GM12878 (cell line): ENCODE measurements around the gene ZNF839. TPM values are rescaled to one million over a fixed set of nuclear protein-coding genes. Genes with fewer than 3 reads are reported as not detected.

Source experiments
- ATAC-seq: fragments of 200-7000 bp; cut with Tn5 transposase; 3 replicates; pipeline ENCODE4 v1.9.1; 2020; ENCODE audit warnings: mild to moderate bottlenecking, moderate library complexity
- BruUV-seq: library from RNA; stranded (reverse); fragments of 400-500 nt; replicated peaks from 2 replicates; lab custom pipeline; 2021; lab: Mats Ljungman, UMichigan
- CTCF ChIA-PET: fragments of 300-600 bp; sonication (Branson Sonifier 250); formaldehyde crosslinking; extraction: SDS; loops from one replicate; lab custom pipeline; 2021; ENCODE audit warnings: inconsistent platforms; lab: Yijun Ruan, JAX
- POLR2A ChIA-PET: fragments of 350-600 bp; formaldehyde crosslinking; extraction: SDS; loops from one replicate; lab custom pipeline; 2021; ENCODE audit warnings: inconsistent platforms; lab: Charles Lee
- RAD21 ChIA-PET: fragments of 300-600 bp; sonication (Branson Sonifier 250); formaldehyde crosslinking; loops from one replicate; lab custom pipeline; 2023; ENCODE audit warnings: antibody characterized with exemption; ENCODE audit not compliant: unreplicated experiment; lab: Charles Lee
- SMC1A ChIA-PET: fragments of 300-600 bp; sonication (Branson Sonifier 250); formaldehyde crosslinking; loops from one replicate; lab custom pipeline; 2023; ENCODE audit not compliant: unreplicated experiment, uncharacterized antibody; lab: Charles Lee
- DNase-seq: peaks from one replicate; pipeline ENCODE4 v3.0.0-alpha.2; 2011; ENCODE audit warnings: low read depth, low spot score
- FAIRE-seq: peaks from 3 replicates; lab custom pipeline; 2011; peaks lifted over from hg19 to GRCh38; lab: Jason Lieb, UNC
- H2AFZ ChIP-seq: 2 replicates; pipeline ENCODE4 v1.6.0; 2011; ENCODE audit warnings: low read depth, low read length, control low read depth; ENCODE audit not compliant: control insufficient read depth
- H3K27ac ChIP-seq: 2 replicates; pipeline ENCODE4 v1.5.1; 2011; ENCODE audit warnings: control low read depth; ENCODE audit not compliant: control insufficient read depth, insufficient read depth
- H3K27me3 ChIP-seq, 2 experiments: replicated peaks in 1 of 2; 2 replicates each; pipeline versions ENCODE4 v1.6.0 to v1.6.1; 2011; ENCODE audit warnings: low read length in 1 of 2; ENCODE audit not compliant: control insufficient read depth in 2 of 2, insufficient read depth in 2 of 2
- H3K36me3 ChIP-seq, 2 experiments: 2 replicates each; pipeline ENCODE4 v1.5.1; 2011; ENCODE audit warnings: low read length in 1 of 2; ENCODE audit not compliant: control insufficient read depth in 2 of 2, insufficient read depth in 2 of 2
- H3K4me1 ChIP-seq: 2 replicates; pipeline ENCODE4 v1.6.1; 2011; ENCODE audit warnings: mild to moderate bottlenecking, low read length, moderate library complexity, mixed read lengths; ENCODE audit not compliant: control insufficient read depth, insufficient read depth
- H3K4me2 ChIP-seq: 2 replicates; pipeline ENCODE4 v1.6.0; 2011; ENCODE audit warnings: control low read depth; ENCODE audit not compliant: control insufficient read depth, insufficient read depth
- H3K4me3 ChIP-seq: fragments of 200-600 bp; sonication (generic); 2 replicates; pipeline ENCODE4 v1.5.1; 2016
- H3K79me2 ChIP-seq: 2 replicates; pipeline ENCODE4 v1.6.0; 2011; ENCODE audit warnings: low read length; ENCODE audit not compliant: control insufficient read depth, insufficient read depth
- H3K9ac ChIP-seq: 2 replicates; pipeline ENCODE4 v1.8.0; 2011; ENCODE audit warnings: low read length, control low read depth, mixed read lengths; ENCODE audit not compliant: control insufficient read depth, insufficient read depth
- H3K9me3 ChIP-seq: replicated peaks from 3 replicates; pipeline ENCODE4 v1.5.1; 2011; ENCODE audit warnings: mild to moderate bottlenecking, low read length; ENCODE audit not compliant: control insufficient read depth, insufficient read depth
- H4K20me1 ChIP-seq: 2 replicates; pipeline ENCODE4 v1.6.0; 2011; ENCODE audit not compliant: control insufficient read depth, insufficient read depth
- CBX3 ChIP-seq: fragments of 200-600 bp; sonication (generic); IDR thresholded peaks from 2 replicates; pipeline ENCODE4 v1.6.1; 2016; ENCODE audit warnings: low read depth, borderline replicate concordance
- EGR1 ChIP-seq, 2 experiments: IDR thresholded peaks; 1 replicate in 1 of 2; 2 replicates in 1 of 2; pipeline ENCODE4 v1.6.1; 2011 to 2012; ENCODE audit warnings: low read depth in 2 of 2, low read length in 2 of 2, borderline replicate concordance in 1 of 2, mild to moderate bottlenecking in 1 of 2, moderate library complexity in 1 of 2
- FOXK2 ChIP-seq: fragments of 450-650 bp; IDR thresholded peaks from 2 replicates; pipeline ENCODE4 v1.6.1; 2017; ENCODE audit warnings: mild to moderate bottlenecking, moderate library complexity
- IKZF1 ChIP-seq: fragments of 450-650 bp; conservative IDR thresholded peaks from 2 replicates; pipeline ENCODE4 v1.6.1; 2017; ENCODE audit warnings: antibody characterized with exemption, mild to moderate bottlenecking
- IKZF2 ChIP-seq, 2 experiments: fragments of 450-650 bp; IDR thresholded peaks; 2 replicates each; pipeline ENCODE4 v1.6.1; 2017; ENCODE audit warnings: mild to moderate bottlenecking in 2 of 2, moderate library complexity in 2 of 2
- NFIC ChIP-seq: IDR thresholded peaks from 2 replicates; pipeline ENCODE4 v1.6.1; 2012; ENCODE audit warnings: low read depth, mild to moderate bottlenecking, inconsistent platforms, low read length, moderate library complexity
- PAX5 ChIP-seq: IDR thresholded peaks from 2 replicates; pipeline ENCODE4 v1.6.1; 2011; ENCODE audit warnings: low read depth, low read length, borderline replicate concordance
- PKNOX1 ChIP-seq: fragments of 450-650 bp; IDR thresholded peaks from 2 replicates; pipeline ENCODE4 v1.6.1; 2016; ENCODE audit warnings: mild to moderate bottlenecking
- SMAD1 ChIP-seq: fragments of 450-650 bp; IDR thresholded peaks from 2 replicates; pipeline ENCODE4 v1.6.1; 2018; ENCODE audit warnings: mild to moderate bottlenecking, low read depth; ENCODE audit not compliant: partially characterized antibody
- SMARCA5 ChIP-seq: fragments of 450-650 bp; IDR thresholded peaks from 2 replicates; pipeline ENCODE4 v1.6.1; 2017; ENCODE audit warnings: mild to moderate bottlenecking
- SP1 ChIP-seq: IDR thresholded peaks from one replicate; pipeline ENCODE4 v1.6.1; 2011; ENCODE audit warnings: low read depth, low read length
- SREBF2 ChIP-seq: IDR thresholded peaks from 2 replicates; pipeline ENCODE4 v1.6.1; 2012; ENCODE audit warnings: mild to moderate bottlenecking, low read length
- STAT3 ChIP-seq: IDR thresholded peaks from 2 replicates; pipeline ENCODE4 v1.6.1; 2011; ENCODE audit warnings: low read depth, low read length, improper control_type of control experiment
- TAF1 ChIP-seq: IDR thresholded peaks from 2 replicates; pipeline ENCODE4 v1.6.1; 2011; ENCODE audit warnings: mild to moderate bottlenecking, low read depth, low read length, borderline replicate concordance
- TARDBP ChIP-seq: IDR thresholded peaks from 2 replicates; pipeline ENCODE4 v1.6.1; 2016; ENCODE audit warnings: borderline replicate concordance
- YY1 ChIP-seq: IDR thresholded peaks from 2 replicates; pipeline ENCODE4 v1.6.1; 2011; ENCODE audit warnings: low read depth, mild to moderate bottlenecking, low read length
- ZNF622 ChIP-seq: fragments of 450-650 bp; IDR thresholded peaks from 2 replicates; pipeline ENCODE4 v1.6.1; 2017; ENCODE audit warnings: mild to moderate bottlenecking, inconsistent platforms
- WGBS: methylation state at CpG from one replicate; pipeline ENCODE4 v1.1.6; 2016; ENCODE audit warnings: low lambda C conversion rate; ENCODE audit not compliant: insufficient replicate concordance, insufficient coverage; ENCODE audit errors: missing lambda C conversion rate; 5-methylcytosine and 5-hydroxymethylcytosine counted together
- in situ Hi-C: fragments of 300-500 bp; cut with MboI; formaldehyde crosslinking; loops from 9 replicates; pipeline ENCODE4 v1.14.3; 2018; ENCODE audit warnings: mixed read lengths
- intact Hi-C: fragments of 100-400 bp; cut with micrococcal nuclease; formaldehyde crosslinking; loops from one replicate; pipeline ENCODE4 v1.14.2; 2022; ENCODE audit not compliant: unreplicated experiment
- polyA plus RNA-seq, 11 experiments: library from polyadenylated mRNA; depleted of rRNA in 4 of 11; unstranded in 6 of 11; stranded (reverse) in 5 of 11; fragments of >200 nt; fragmentation: Nextera tagmentation in 4 of 11; fragmentation: Illumina TruSeq in 1 of 11; extraction: Ambion mirVana in 4 of 11; extraction: Trizol in 1 of 11; gene quantifications; 1 replicate in 1 of 11; 2 replicates in 10 of 11; pipeline versions ENCODE4 v1.2.1 to v1.2.3, GENCODE V29; 2011 to 2016; ENCODE audit warnings: inconsistent platforms in 2 of 11, missing spikeins in 2 of 11, low read depth in 1 of 11
- total RNA-seq, 4 experiments: library from RNA; depleted of rRNA in 3 of 4; stranded (reverse); fragments of >200 nt in 3 of 4; fragmentation: Illumina TruSeq in 1 of 4; extraction: Trizol in 1 of 4; gene quantifications; 2 replicates each; pipeline versions ENCODE4 v1.2.1 to v1.2.3, GENCODE V29; 2013 to 2021
- TF ChIP-seq, protein P1 (sequence below): fragments of 450-650 bp; IDR thresholded peaks from 2 replicates; pipeline ENCODE4 v1.6.1; 2017; ENCODE audit warnings: antibody characterized with exemption, mild to moderate bottlenecking, moderate library complexity

ZNF839 gene
- total and polyA plus RNA-seq, 10 of the 15 experiments (the other 5 are each of a cell fraction or from before 2014, with no cell fraction given) = 1.4 to 14.4 (median 8.6) TPM

- TF ChIP-seq PKNOX1 = no peak
- TF ChIP-seq, all 136 proteins: peak for 0
Observed at GRCh38 chr14:102341566-102341965, 22.0 kb downstream of the ZNF839 start (continued).

DNA sequence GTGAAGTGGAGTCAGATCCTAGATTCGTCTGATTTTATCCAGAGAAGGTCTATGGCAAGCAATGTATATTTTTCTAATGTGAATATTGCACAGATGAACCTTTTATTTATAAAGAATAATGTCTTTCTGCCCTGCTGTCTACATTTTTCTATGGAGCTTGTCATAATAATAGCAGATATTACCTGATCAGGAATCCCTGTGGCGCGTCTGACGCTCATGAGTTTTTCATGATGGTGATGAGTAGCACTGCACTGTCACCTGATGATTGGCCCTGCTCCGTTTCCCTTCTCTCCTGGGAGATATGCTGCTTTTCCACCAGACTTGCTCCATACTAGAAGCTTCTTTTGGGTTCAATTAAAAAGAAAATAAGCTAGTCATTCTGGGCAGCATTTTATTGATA lies 22.7 kb downstream of the ZNF839 start:
- no peak overlapping the region for H3K27ac ChIP-seq
- BruUV-seq = no TSS peak
- peaks cover 0 to 8% of the 10 kb centered on the region in 2 experiments; a peak in 3 of 4 replicates for H3K36me3 ChIP-seq
- ChIA-PET CTCF (no interaction called here), SMC1A (interaction anchor here (1.0 kb wide), 1 partner anchor 14 kb away, joined by 3 read pairs; no protein-coding TSS in a partner anchor), POLR2A (no interaction called here), RAD21 (no interaction called here)
- H3K9ac ChIP-seq = no peak overlapping the region
- H3K27me3 ChIP-seq = no peaks in the 10 kb centered on the region
- intact Hi-C loops (no loop called here), in situ Hi-C loops (no loop called here)
- no peak overlapping the region for H2AFZ ChIP-seq
- no peak overlapping the region for H3K4me3 ChIP-seq
- no peak for ATAC-seq
- WGBS = 83% methylated on average over 5 of the region's 5 CpGs
- DNase-seq = no peak
- no peak for FAIRE-seq
- no peaks in the 10 kb centered on the region for H4K20me1 ChIP-seq
- no peaks in the 10 kb centered on the region for H3K79me2 ChIP-seq
- H3K9me3 ChIP-seq = no peaks in the 10 kb centered on the region
- no peak overlapping the region for H3K4me2 ChIP-seq
- H3K4me1 ChIP-seq = no peaks in the 10 kb centered on the region
- TF ChIP-seq CBX3 (no peak), STAT3 (no peak), IKZF1 (no peak), SMAD1 (no peak), EGR1 (IDR thresholded peaks at IDR 0.05; ENCODE audit: borderline replicate concordance in 1 of 2, low read depth in 2 of 2, low read length in 2 of 2) (no peak), IKZF2 (IDR thresholded peaks at IDR 0.05) (no peak), PAX5 (no peak), ZNF622 (no peak), TAF1 (no peak), YY1 (no peak), NFIC (no peak), SMARCA5 (no peak), SREBF2 (no peak), TARDBP (no peak), SP1 (no peak), FOXK2 (no peak)
- TF ChIP-seq, protein P1, sequence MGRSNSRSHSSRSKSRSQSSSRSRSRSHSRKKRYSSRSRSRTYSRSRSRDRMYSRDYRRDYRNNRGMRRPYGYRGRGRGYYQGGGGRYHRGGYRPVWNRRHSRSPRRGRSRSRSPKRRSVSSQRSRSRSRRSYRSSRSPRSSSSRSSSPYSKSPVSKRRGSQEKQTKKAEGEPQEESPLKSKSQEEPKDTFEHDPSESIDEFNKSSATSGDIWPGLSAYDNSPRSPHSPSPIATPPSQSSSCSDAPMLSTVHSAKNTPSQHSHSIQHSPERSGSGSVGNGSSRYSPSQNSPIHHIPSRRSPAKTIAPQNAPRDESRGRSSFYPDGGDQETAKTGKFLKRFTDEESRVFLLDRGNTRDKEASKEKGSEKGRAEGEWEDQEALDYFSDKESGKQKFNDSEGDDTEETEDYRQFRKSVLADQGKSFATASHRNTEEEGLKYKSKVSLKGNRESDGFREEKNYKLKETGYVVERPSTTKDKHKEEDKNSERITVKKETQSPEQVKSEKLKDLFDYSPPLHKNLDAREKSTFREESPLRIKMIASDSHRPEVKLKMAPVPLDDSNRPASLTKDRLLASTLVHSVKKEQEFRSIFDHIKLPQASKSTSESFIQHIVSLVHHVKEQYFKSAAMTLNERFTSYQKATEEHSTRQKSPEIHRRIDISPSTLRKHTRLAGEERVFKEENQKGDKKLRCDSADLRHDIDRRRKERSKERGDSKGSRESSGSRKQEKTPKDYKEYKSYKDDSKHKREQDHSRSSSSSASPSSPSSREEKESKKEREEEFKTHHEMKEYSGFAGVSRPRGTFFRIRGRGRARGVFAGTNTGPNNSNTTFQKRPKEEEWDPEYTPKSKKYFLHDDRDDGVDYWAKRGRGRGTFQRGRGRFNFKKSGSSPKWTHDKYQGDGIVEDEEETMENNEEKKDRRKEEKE = no peak
